Measurements from ENCODE around the gene BHLHE40.

The BHLHE40 gene

GRCh38 chr3:5019411-5020241 lies 40.4 kb downstream of the BHLHE40 start:
- peak; percentile 66 for DNase-seq (ENCODE audit: low spot score)

- no peak for DNase-seq (ENCODE audit: low spot score)
These were observed 41.0 kb downstream of the BHLHE40 start for GRCh38 chr3:5020242-5020722.

GRCh38 chr3:5021116-5022092 lies 42.2 kb downstream of the BHLHE40 start:
- DNase-seq (ENCODE audit: low spot score), result peak; percentile 86

- DNase-seq (ENCODE audit: low spot score), result peak; percentile 41
These were observed 43.1 kb downstream of the BHLHE40 start for GRCh38 chr3:5022187-5022965.

GRCh38 chr3:5022966-5023776 lies 43.9 kb downstream of the BHLHE40 start:
- peak; percentile 96 for DNase-seq (ENCODE audit: low spot score)

GRCh38 chr3:5023777-5024346 lies 44.6 kb downstream of the BHLHE40 start:
- no peak for DNase-seq (ENCODE audit: low spot score)

- no peak for DNase-seq (ENCODE audit: low spot score)
These were observed 46.8 kb downstream of the BHLHE40 start for GRCh38 chr3:5026046-5026362.

GRCh38 chr3:5029715-5030114 lies 50.5 kb downstream of the BHLHE40 start:
- no peak for DNase-seq (ENCODE audit: low spot score)

GRCh38 chr3:5030152-5030551 lies 50.9 kb downstream of the BHLHE40 start:
- DNase-seq (ENCODE audit: low spot score), result no peak

GRCh38 chr3:5032844-5033243 lies 53.6 kb downstream of the BHLHE40 start:
- DNase-seq (ENCODE audit: low spot score), result no peak
